Peyer's patch (tissue), 4 donors: ENCODE results near the gene GOSR2. TPM values are rescaled to one million over a fixed set of nuclear protein-coding genes. Genes with fewer than 3 reads are reported as not detected.

Source experiments
- DNase-seq, 3 donors: peaks; one replicate each; pipeline ENCODE4 v3.0.0-alpha.2; 2017 to 2019
- H3K27ac ChIP-seq, 4 donors: fragments of 200-600 bp; sonication (generic); one replicate each; pipeline ENCODE4 v1.5.1; 2016 to 2019
- H3K27me3 ChIP-seq, 2 donors: fragments of 200-600 bp; sonication (generic); one replicate each; pipeline ENCODE4 v1.5.1; 2019
- H3K36me3 ChIP-seq, 3 donors: fragments of 200-600 bp; sonication (generic); one replicate each; pipeline ENCODE4 v1.5.1; 2016 to 2019
- H3K4me1 ChIP-seq, 4 donors: fragments of 200-600 bp; sonication (generic); one replicate each; pipeline ENCODE4 v1.5.1; 2016 to 2019
- H3K4me3 ChIP-seq, 4 donors: fragments of 200-600 bp; sonication (generic); 1 replicate in 3 of 4; 2 replicates in 1 of 4; pipeline ENCODE4 v1.5.1; 2016 to 2019; ENCODE audit warnings: mild to moderate bottlenecking in 1 of 4
- H3K9me3 ChIP-seq, 4 donors: fragments of 200-600 bp; sonication (generic); one replicate each; pipeline ENCODE4 v1.5.1; 2016 to 2019; ENCODE audit warnings: mild to moderate bottlenecking in 1 of 4
- CTCF ChIP-seq, 6 experiments: fragments of 450-650 bp in 4 of 6; fragments of 200-600 bp in 2 of 6; sonication (generic) in 1 of 6; IDR thresholded peaks; one replicate each; pipeline ENCODE4 v1.5.1; 2017 to 2019; ENCODE audit warnings: antibody characterized with exemption in 6 of 6, mild to moderate bottlenecking in 3 of 6, moderate library complexity in 1 of 6
- POLR2A ChIP-seq, 2 donors: fragments of 450-650 bp; IDR thresholded peaks; one replicate each; pipeline ENCODE4 v1.5.1; 2017; ENCODE audit warnings: antibody characterized with exemption in 2 of 2, mild to moderate bottlenecking in 2 of 2, moderate library complexity in 2 of 2
- total RNA-seq, 4 donors: library from RNA; depleted of rRNA; stranded (reverse); fragments of >200 nt; gene quantifications; one replicate each; pipeline ENCODE4 v1.1.0, GENCODE V29; 2016

The GOSR2 gene
- total RNA-seq, 4 donors from 2014 or later: 77.6 to 148 (median 121) TPM

GRCh38 chr17:46922487-46922803 is 515 bp upstream of the GOSR2 start:
- Histone ChIP-seq H3K4me1 (peaks cover 0 to 31% (median 4%) of the 10 kb centered on the region in 4 donors), H3K4me3 (peak overlapping the region; percentile 81 to 93 (median 82)), H3K9me3 (no peaks in the 10 kb centered on the region), H3K27me3 (no peaks in the 10 kb centered on the region), H3K27ac (peak overlapping the region; percentile 82 to 98 (median 94)), H3K36me3 (no peaks in the 10 kb centered on the region)
- TF ChIP-seq POLR2A (IDR thresholded peaks at IDR 0.05) (no peak), CTCF (IDR thresholded peaks at IDR 0.05) (no peak)
- DNase-seq: no peak

DNA sequence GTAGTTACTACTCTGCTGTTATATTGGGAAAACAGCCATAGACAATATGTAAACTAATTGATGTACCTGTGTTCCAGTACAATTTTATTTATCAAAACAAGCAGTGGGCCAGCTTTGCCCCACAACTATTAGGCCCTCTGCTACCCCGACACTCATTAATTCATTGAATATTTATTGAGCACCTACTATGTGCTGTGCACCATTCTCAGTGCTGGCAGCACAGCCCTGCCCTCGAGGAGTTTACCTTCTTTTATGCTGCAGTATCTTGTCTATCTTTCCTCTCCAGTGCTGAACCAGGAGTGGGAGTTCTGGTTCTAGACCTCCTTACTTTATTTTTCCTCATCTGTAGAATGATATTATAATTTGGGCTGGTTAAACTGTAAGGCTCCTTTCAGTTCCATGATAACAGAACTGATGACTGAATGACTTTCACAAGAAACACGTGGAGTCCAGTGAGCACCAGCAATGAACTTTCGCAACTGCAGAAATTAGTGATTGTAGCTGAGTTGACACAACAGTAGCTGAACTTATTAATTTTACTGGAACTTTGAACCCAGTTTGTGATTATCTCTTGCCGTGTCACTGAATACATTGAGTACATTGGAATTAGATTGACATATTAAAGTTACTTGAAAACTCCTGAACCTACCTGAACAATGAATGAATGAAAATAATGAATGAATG is 2.4 kb downstream of the GOSR2 start:
- Histone ChIP-seq H3K4me3 (peak overlapping the region in 1 of 4 donors; percentile 81), H3K27me3 (no peaks in the 10 kb centered on the region), H3K4me1 (peaks cover 0 to 57% (median 4%) of the 10 kb centered on the region in 4 donors), H3K27ac (peak overlapping the region in 3 of 4 donors; percentile 20 to 81 (median 49)), H3K36me3 (peaks cover 0 to 11% (median 0%) of the 10 kb centered on the region in 3 donors), H3K9me3 (no peaks in the 10 kb centered on the region)
- DNase-seq: peak in 2 of 3 donors; percentile 10 to 72
- TF ChIP-seq POLR2A (IDR thresholded peaks at IDR 0.05) (peak in 1 of 2 donors; percentile 54), CTCF (IDR thresholded peaks at IDR 0.05) (no peak)

- Histone ChIP-seq H3K27ac (peak overlapping the region in 3 of 4 donors; percentile 52 to 90 (median 82)), H3K4me1 (peaks cover 0 to 58% (median 4%) of the 10 kb centered on the region in 4 donors)
- TF ChIP-seq CTCF (IDR thresholded peaks at IDR 0.05): no peak
- peak; percentile 22 to 61 for TF ChIP-seq POLR2A (IDR thresholded peaks at IDR 0.05)
Observed at GRCh38 chr17:46928467-46929261, 5.7 kb downstream of the GOSR2 start.

DNA sequence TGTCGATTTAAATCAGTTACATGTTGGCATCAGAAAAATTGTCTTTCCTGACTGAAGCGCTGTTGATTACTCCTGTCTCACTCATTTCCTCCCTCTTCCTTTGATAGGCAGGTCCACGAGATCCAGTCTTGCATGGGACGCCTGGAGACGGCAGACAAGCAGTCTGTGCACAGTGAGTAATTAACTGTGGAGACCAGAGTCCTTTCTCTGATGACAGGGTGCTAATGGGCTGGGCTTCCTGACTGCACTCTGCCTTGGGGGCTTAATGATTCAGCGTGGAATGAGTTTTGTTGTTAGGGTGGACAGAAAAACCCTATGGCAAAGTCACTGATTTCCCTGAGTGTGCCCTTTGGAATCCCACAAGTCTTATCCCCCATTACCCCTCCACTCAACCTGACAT is 6.5 kb downstream of the GOSR2 start:
- H3K9me3 ChIP-seq: no peaks in the 10 kb centered on the region
- H3K27ac ChIP-seq: peak overlapping the region in 3 of 4 donors; percentile 52 to 90 (median 82)
- no peaks in the 10 kb centered on the region for H3K27me3 ChIP-seq
- no peak overlapping the region for H3K4me3 ChIP-seq
- TF ChIP-seq CTCF (IDR thresholded peaks at IDR 0.05) (no peak), POLR2A (IDR thresholded peaks at IDR 0.05) (peak; percentile 14 to 57)
- H3K36me3 ChIP-seq: peaks cover 0 to 52% (median 0%) of the 10 kb centered on the region in 3 donors
- peaks cover 0 to 54% (median under 1%) of the 10 kb centered on the region in 4 donors for H3K4me1 ChIP-seq
- peak in 1 of 3 donors; percentile 75 for DNase-seq

More at GRCh38 chr17:46928467-46929261, 5.7 kb downstream of the GOSR2 start:
- H3K36me3 ChIP-seq: peaks cover 0 to 44% (median 0%) of the 10 kb centered on the region in 3 donors
- no peaks in the 10 kb centered on the region for H3K9me3 ChIP-seq
- DNase-seq: peak in 1 of 3 donors; percentile 60
- H3K4me3 ChIP-seq: peak overlapping the region in 2 of 4 donors; percentile 32 to 35
- no peaks in the 10 kb centered on the region for H3K27me3 ChIP-seq

GRCh38 chr17:46930051-46930450 is 7.1 kb downstream of the GOSR2 start:
- peak overlapping the region in 3 of 4 donors; percentile 52 to 90 (median 82) for H3K27ac ChIP-seq
- H3K36me3 ChIP-seq: peaks cover 0 to 58% (median 0%) of the 10 kb centered on the region in 3 donors
- DNase-seq: no peak

More at GRCh38 chr17:46930051-46930450, 7.1 kb downstream of the GOSR2 start:
- Histone ChIP-seq H3K4me1 (peaks cover 0 to 47% (median 0%) of the 10 kb centered on the region in 4 donors), H3K27me3 (no peaks in the 10 kb centered on the region), H3K4me3 (no peak overlapping the region), H3K9me3 (no peaks in the 10 kb centered on the region)
- TF ChIP-seq POLR2A (IDR thresholded peaks at IDR 0.05): no peak
- TF ChIP-seq CTCF (IDR thresholded peaks at IDR 0.05): no peak
